ENCODE data around the gene COL19A1. TPM values are rescaled to one million over a fixed set of nuclear protein-coding genes. Genes with fewer than 3 reads are reported as not detected.

COL19A1 gene
- total and polyA plus RNA-seq, 9 of the 15 experiments (the other 6 are each of a cell fraction or from before 2014, with no cell fraction given): not detected

DNA sequence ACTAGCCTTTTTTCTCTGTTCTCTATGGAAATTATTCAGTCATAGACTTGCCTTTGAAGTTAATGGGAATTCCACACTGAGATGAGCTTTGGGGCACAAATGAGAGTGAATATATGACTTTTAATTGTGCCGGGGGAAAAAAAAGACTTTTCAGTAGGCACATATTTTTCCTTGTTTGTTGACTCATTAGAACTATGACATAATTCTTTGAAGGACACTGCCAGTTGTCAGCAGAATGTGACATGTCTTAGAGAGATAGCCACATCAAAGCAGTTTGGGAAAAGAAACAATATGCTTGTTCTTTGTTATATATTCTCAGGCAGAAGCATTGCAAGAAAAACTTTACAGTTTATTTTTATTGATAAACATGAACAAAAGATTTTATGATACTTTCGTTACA is 298.2 kb downstream of the COL19A1 start (continued):
- no peak for TF ChIP-seq HOXB6 (CRISPR knock-in tag; IDR thresholded peaks at IDR 0.05; ENCODE audit: borderline replicate concordance)
- no peak for TF ChIP-seq ZNF239 (CRISPR knock-in tag; IDR thresholded peaks at IDR 0.05)
- TF ChIP-seq HLTF (IDR thresholded peaks at IDR 0.05): no peak
- TF ChIP-seq MCM7 (IDR thresholded peaks at IDR 0.05): no peak
- TF ChIP-seq FIP1L1 (IDR thresholded peaks at IDR 0.05; ENCODE audit: low read depth, low read length, poor library complexity, severe bottlenecking): no peak
- TF ChIP-seq CSDE1 (IDR thresholded peaks at IDR 0.05): no peak
- no peak for TF ChIP-seq ZNF76 (CRISPR knock-in tag; IDR thresholded peaks at IDR 0.05; ENCODE audit: borderline replicate concordance)
- TF ChIP-seq, protein P1, sequence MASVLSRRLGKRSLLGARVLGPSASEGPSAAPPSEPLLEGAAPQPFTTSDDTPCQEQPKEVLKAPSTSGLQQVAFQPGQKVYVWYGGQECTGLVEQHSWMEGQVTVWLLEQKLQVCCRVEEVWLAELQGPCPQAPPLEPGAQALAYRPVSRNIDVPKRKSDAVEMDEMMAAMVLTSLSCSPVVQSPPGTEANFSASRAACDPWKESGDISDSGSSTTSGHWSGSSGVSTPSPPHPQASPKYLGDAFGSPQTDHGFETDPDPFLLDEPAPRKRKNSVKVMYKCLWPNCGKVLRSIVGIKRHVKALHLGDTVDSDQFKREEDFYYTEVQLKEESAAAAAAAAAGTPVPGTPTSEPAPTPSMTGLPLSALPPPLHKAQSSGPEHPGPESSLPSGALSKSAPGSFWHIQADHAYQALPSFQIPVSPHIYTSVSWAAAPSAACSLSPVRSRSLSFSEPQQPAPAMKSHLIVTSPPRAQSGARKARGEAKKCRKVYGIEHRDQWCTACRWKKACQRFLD (CRISPR knock-in tag; IDR thresholded peaks at IDR 0.05): no peak
- no peak for TF ChIP-seq HMG20B (CRISPR knock-in tag; IDR thresholded peaks at IDR 0.05)
- no peak for TF ChIP-seq MTF1 (CRISPR knock-in tag; IDR thresholded peaks at IDR 0.05; ENCODE audit: borderline replicate concordance)
- TF ChIP-seq ZNF263 (CRISPR knock-in tag; IDR thresholded peaks at IDR 0.05; ENCODE audit: borderline replicate concordance): no peak
- peak; percentile 75; the same call in 1 of the 2 replicates for TF ChIP-seq JUND (IDR thresholded peaks at IDR 0.05; ENCODE audit: borderline replicate concordance, low read depth, low read length)
- peak; percentile 47; the same call in 1 of the 3 replicates for TF ChIP-seq JUND (tag; IDR thresholded peaks at IDR 0.05; ENCODE audit: borderline replicate concordance, low read depth, low read length)
- TF ChIP-seq, protein P2, sequence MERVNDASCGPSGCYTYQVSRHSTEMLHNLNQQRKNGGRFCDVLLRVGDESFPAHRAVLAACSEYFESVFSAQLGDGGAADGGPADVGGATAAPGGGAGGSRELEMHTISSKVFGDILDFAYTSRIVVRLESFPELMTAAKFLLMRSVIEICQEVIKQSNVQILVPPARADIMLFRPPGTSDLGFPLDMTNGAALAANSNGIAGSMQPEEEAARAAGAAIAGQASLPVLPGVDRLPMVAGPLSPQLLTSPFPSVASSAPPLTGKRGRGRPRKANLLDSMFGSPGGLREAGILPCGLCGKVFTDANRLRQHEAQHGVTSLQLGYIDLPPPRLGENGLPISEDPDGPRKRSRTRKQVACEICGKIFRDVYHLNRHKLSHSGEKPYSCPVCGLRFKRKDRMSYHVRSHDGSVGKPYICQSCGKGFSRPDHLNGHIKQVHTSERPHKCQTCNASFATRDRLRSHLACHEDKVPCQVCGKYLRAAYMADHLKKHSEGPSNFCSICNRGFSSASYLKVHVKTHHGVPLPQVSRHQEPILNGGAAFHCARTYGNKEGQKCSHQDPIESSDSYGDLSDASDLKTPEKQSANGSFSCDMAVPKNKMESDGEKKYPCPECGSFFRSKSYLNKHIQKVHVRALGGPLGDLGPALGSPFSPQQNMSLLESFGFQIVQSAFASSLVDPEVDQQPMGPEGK (CRISPR knock-in tag; IDR thresholded peaks at IDR 0.05; ENCODE audit: borderline replicate concordance): no peak
- TF ChIP-seq, protein P3, sequence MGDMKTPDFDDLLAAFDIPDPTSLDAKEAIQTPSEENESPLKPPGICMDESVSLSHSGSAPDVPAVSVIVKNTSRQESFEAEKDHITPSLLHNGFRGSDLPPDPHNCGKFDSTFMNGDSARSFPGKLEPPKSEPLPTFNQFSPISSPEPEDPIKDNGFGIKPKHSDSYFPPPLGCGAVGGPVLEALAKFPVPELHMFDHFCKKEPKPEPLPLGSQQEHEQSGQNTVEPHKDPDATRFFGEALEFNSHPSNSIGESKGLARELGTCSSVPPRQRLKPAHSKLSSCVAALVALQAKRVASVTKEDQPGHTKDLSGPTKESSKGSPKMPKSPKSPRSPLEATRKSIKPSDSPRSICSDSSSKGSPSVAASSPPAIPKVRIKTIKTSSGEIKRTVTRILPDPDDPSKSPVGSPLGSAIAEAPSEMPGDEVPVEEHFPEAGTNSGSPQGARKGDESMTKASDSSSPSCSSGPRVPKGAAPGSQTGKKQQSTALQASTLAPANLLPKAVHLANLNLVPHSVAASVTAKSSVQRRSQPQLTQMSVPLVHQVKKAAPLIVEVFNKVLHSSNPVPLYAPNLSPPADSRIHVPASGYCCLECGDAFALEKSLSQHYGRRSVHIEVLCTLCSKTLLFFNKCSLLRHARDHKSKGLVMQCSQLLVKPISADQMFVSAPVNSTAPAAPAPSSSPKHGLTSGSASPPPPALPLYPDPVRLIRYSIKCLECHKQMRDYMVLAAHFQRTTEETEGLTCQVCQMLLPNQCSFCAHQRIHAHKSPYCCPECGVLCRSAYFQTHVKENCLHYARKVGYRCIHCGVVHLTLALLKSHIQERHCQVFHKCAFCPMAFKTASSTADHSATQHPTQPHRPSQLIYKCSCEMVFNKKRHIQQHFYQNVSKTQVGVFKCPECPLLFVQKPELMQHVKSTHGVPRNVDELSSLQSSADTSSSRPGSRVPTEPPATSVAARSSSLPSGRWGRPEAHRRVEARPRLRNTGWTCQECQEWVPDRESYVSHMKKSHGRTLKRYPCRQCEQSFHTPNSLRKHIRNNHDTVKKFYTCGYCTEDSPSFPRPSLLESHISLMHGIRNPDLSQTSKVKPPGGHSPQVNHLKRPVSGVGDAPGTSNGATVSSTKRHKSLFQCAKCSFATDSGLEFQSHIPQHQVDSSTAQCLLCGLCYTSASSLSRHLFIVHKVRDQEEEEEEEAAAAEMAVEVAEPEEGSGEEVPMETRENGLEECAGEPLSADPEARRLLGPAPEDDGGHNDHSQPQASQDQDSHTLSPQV (IDR thresholded peaks at IDR 0.05): peak; percentile 36; the same call in 1 of the 2 replicates
- TF ChIP-seq MEF2D (tag; conservative IDR thresholded peaks at IDR 0.05; ENCODE audit: low read depth): no peak
- TF ChIP-seq ATF1 (CRISPR knock-in tag; IDR thresholded peaks at IDR 0.05): no peak
- TF ChIP-seq ATF1 (tag; IDR thresholded peaks at IDR 0.05): no peak
- TF ChIP-seq LCOR (CRISPR knock-in tag; IDR thresholded peaks at IDR 0.05): no peak
- TF ChIP-seq, protein P4, sequence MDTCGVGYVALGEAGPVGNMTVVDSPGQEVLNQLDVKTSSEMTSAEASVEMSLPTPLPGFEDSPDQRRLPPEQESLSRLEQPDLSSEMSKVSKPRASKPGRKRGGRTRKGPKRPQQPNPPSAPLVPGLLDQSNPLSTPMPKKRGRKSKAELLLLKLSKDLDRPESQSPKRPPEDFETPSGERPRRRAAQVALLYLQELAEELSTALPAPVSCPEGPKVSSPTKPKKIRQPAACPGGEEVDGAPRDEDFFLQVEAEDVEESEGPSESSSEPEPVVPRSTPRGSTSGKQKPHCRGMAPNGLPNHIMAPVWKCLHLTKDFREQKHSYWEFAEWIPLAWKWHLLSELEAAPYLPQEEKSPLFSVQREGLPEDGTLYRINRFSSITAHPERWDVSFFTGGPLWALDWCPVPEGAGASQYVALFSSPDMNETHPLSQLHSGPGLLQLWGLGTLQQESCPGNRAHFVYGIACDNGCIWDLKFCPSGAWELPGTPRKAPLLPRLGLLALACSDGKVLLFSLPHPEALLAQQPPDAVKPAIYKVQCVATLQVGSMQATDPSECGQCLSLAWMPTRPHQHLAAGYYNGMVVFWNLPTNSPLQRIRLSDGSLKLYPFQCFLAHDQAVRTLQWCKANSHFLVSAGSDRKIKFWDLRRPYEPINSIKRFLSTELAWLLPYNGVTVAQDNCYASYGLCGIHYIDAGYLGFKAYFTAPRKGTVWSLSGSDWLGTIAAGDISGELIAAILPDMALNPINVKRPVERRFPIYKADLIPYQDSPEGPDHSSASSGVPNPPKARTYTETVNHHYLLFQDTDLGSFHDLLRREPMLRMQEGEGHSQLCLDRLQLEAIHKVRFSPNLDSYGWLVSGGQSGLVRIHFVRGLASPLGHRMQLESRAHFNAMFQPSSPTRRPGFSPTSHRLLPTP (IDR thresholded peaks at IDR 0.05; ENCODE audit: borderline replicate concordance, extremely low read depth, insufficient read length): no peak
